Common myeloid progenitor, CD34-positive (primary cell): ENCODE measurements around the gene CEP70.
A peak's percentile ranks its signal among the peaks of the same experiment; 100 is the strongest.

Experiments
- CTCF ChIA-PET: fragments of 350-600 bp; sonication (Branson Sonifier 250); formaldehyde crosslinking; loops from one replicate; lab custom pipeline; 2021; ENCODE audit warnings: antibody characterized with exemption; lab: Charles Lee
- POLR2A ChIA-PET: fragments of 350-600 bp; sonication (Branson Sonifier 250); formaldehyde crosslinking; loops from one replicate; lab custom pipeline; 2021; ENCODE audit warnings: antibody characterized with exemption; lab: Charles Lee
- DNase-seq, 3 donors: peaks; one replicate each; pipeline versions ENCODE4 v3.0.0 to v3.0.0-alpha.2; 2013
- H3K27ac ChIP-seq, 2 experiments: 1 replicate in 1 of 2; 2 replicates in 1 of 2; pipeline ENCODE4 v1.7.0; 2013; ENCODE audit warnings: inconsistent platforms in 2 of 2, low read length in 2 of 2, mild to moderate bottlenecking in 2 of 2, low read depth in 1 of 2, moderate library complexity in 1 of 2; ENCODE audit not compliant: severe bottlenecking in 2 of 2, insufficient read depth in 1 of 2, poor library complexity in 1 of 2
- H3K27me3 ChIP-seq, 5 experiments: replicated peaks in 2 of 5; 1 replicate in 3 of 5; 2 replicates in 2 of 5; pipeline versions ENCODE4 v1.6.1 to v1.7.0; 2013; ENCODE audit warnings: low read length in 4 of 5, mild to moderate bottlenecking in 2 of 5, moderate library complexity in 2 of 5, inconsistent platforms in 1 of 5; ENCODE audit not compliant: insufficient read depth in 5 of 5, control insufficient read depth in 4 of 5
- H3K36me3 ChIP-seq, 4 experiments: 1 replicate in 2 of 4; 2 replicates in 2 of 4; pipeline versions ENCODE4 v1.6.1 to v1.7.0; 2013; ENCODE audit warnings: low read length in 3 of 4, control low read depth in 1 of 4, mild to moderate bottlenecking in 1 of 4; ENCODE audit not compliant: control insufficient read depth in 4 of 4, insufficient read depth in 4 of 4
- H3K4me1 ChIP-seq, 4 experiments: 1 replicate in 3 of 4; 2 replicates in 1 of 4; pipeline versions ENCODE4 v1.6.1 to v1.7.1; 2013; ENCODE audit warnings: low read length in 3 of 4, mild to moderate bottlenecking in 3 of 4, control low read depth in 1 of 4, inconsistent platforms in 1 of 4, moderate library complexity in 1 of 4; ENCODE audit not compliant: control insufficient read depth in 4 of 4, insufficient read depth in 4 of 4; ENCODE audit errors: control extremely low read depth in 1 of 4
- H3K4me3 ChIP-seq, 7 experiments: 1 replicate in 4 of 7; 2 replicates in 3 of 7; pipeline versions ENCODE4 v1.5.1 to v1.7.0; 2013; ENCODE audit warnings: mild to moderate bottlenecking in 7 of 7, low read length in 6 of 7, moderate library complexity in 6 of 7, inconsistent platforms in 2 of 7, low read depth in 2 of 7, control low read depth in 1 of 7; ENCODE audit not compliant: insufficient read depth in 4 of 7, control insufficient read depth in 1 of 7; ENCODE audit errors: extremely low read depth in 1 of 7
- H3K9me3 ChIP-seq, 5 experiments: 1 replicate in 4 of 5; 2 replicates in 1 of 5; pipeline versions ENCODE4 v1.6.1 to v1.7.1; 2013; ENCODE audit warnings: low read length in 4 of 5, mild to moderate bottlenecking in 2 of 5, inconsistent platforms in 1 of 5, low read depth in 1 of 5, moderate library complexity in 1 of 5; ENCODE audit not compliant: control insufficient read depth in 4 of 5, insufficient read depth in 2 of 5; ENCODE audit errors: control extremely low read depth in 1 of 5
- WGBS: methylation state at CpG from one replicate; pipeline ENCODE4 v1.1.5; 2013; ENCODE audit not compliant: insufficient coverage; 5-methylcytosine and 5-hydroxymethylcytosine counted together

CEP70 gene

DNA sequence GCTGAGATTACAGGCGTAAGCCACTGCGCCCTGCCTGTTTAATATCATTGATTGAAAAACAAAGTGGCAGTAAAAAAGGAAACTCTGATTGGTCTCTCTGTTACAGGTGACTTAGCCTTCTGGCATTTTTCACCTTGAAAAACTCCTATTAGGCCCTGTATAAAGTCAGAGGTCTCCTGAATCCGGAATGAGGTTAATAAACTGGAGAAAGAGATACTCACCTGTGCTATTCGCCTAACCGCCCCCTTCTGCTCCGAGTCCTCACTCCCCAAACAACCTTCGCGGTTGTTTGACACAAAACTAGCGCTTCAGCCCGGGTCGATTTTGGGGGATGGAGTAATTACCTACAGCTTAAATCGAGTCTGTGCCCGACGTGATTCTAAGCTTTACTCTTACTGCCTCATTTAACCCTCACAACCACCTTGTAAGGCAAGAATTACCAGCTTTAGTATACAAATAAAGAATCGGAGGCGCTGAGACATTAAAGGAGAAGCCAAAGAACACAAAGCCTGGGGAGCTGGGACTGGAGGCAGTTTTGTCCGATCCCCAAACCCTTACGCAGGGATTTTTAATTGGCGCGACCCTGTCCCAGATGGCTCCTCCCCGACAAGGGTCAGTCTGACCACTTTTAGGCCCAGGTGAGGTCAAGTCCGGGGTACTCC, 441 bp downstream of the CEP70 start:
- H3K4me3 ChIP-seq, result peak overlapping the region; percentile 63 to 97 (median 90)
- 7% methylated on average over 21 of the region's 22 CpGs for WGBS
- H3K9me3 ChIP-seq, result peaks cover 0 to 5% (median 0%) of the 10 kb centered on the region in 5 experiments
- H3K36me3 ChIP-seq, result peaks cover 0 to 11% (median 2%) of the 10 kb centered on the region in 4 experiments
- POLR2A ChIA-PET, result interaction anchor here (0.6 to 2.2 kb wide), 3 partner anchors 15 to 322 kb away, joined by 3 to 11 read pairs (median 8); partner anchors contain the start of gene FAIM
- peak overlapping the region; percentile 87 to 94 for H3K27ac ChIP-seq
- no peaks in the 10 kb centered on the region for H3K27me3 ChIP-seq
- H3K4me1 ChIP-seq, result peaks cover 3 to 37% (median 21%) of the 10 kb centered on the region in 4 experiments
- CTCF ChIA-PET, result interaction anchor here (0.5 to 5.6 kb wide), 17 partner anchors 9 to 340 kb away, joined by 3 to 92 read pairs (median 5); partner anchors contain the start of gene FAIM
- DNase-seq, result peak in 1 of 3 donors; percentile 22

- H3K27ac ChIP-seq, result no peak overlapping the region
- peaks cover 0 to 2% (median 0%) of the 10 kb centered on the region in 5 experiments for H3K9me3 ChIP-seq
- no peak for DNase-seq
- peaks cover 3 to 37% (median 21%) of the 10 kb centered on the region in 4 experiments for H3K4me1 ChIP-seq
- ChIA-PET CTCF (interaction anchor here (1.0 to 5.6 kb wide), 6 partner anchors 10 to 342 kb away, joined by 3 to 92 read pairs (median 3); no protein-coding TSS in a partner anchor), POLR2A (interaction anchor here (0.9 kb wide), 1 partner anchor 28 kb away, joined by 3 read pairs; no protein-coding TSS in a partner anchor)
- no peaks in the 10 kb centered on the region for H3K27me3 ChIP-seq
- WGBS, result no CpG with 5 or more reads among the region's 1 CpG
- H3K36me3 ChIP-seq, result peaks cover 0 to 16% (median 5%) of the 10 kb centered on the region in 4 experiments
- H3K4me3 ChIP-seq, result no peak overlapping the region
These were observed 2.7 kb downstream of the CEP70 start for GRCh38 chr3:138591392-138591791.

DNA sequence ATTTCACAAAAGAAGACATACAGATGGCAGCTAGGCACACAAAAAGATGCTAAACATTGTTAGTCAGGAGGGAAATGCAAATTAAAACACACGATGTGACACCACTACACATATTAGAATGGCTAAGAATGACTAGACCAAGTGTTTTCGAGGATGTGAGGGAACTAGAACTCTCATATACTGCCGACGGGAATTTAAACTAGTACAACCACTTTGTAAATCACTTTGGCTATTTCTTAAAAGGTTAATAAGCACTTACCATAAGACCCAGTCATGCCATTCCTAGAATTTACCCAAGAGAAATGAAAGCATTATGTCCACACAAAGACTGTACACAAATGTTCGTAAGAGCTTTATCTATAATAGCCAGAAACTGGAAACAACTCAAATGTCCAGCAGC, 5.6 kb downstream of the CEP70 start:
- peaks cover 0 to 3% (median 0%) of the 10 kb centered on the region in 5 experiments for H3K9me3 ChIP-seq
- H3K36me3 ChIP-seq, result peaks cover 0 to 23% (median 7%) of the 10 kb centered on the region in 4 experiments
- H3K4me3 ChIP-seq, result no peak overlapping the region
- ChIA-PET CTCF (interaction anchor here (0.6 kb wide), 1 partner anchor 62 kb away, joined by 3 read pairs; no protein-coding TSS in a partner anchor), POLR2A (no interaction called here)
- DNase-seq, result no peak
- H3K27me3 ChIP-seq, result no peaks in the 10 kb centered on the region
- WGBS, result 93% methylated on average over 2 of the region's 5 CpGs
- no peak overlapping the region for H3K27ac ChIP-seq
- H3K4me1 ChIP-seq, result peaks cover 0 to 16% (median 2%) of the 10 kb centered on the region in 4 experiments

DNA sequence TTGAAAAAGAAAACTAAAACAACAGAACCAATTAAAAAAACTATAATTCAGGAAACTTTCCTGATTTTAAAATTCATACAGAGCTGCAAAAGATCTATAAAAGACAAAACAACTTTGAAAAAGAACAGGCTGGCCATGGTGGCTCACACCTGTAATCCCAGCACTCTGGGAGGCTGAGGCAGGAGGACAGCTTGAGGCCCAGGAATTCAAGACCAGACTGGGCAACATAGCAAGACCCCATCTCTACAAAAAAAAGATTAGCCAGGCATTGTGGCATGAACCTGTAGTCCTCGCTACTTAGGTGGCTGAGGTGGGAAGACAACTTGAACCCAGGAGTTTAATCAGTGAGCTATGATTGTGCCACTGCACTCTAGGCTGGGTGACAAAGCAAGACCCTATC, 6.7 kb downstream of the CEP70 start:
- Histone ChIP-seq H3K27me3 (no peaks in the 10 kb centered on the region), H3K9me3 (peaks cover 0 to 3% (median 0%) of the 10 kb centered on the region in 5 experiments), H3K36me3 (peaks cover 0 to 26% (median 7%) of the 10 kb centered on the region in 4 experiments), H3K4me3 (no peak overlapping the region), H3K4me1 (peaks cover 0 to 5% (median 0%) of the 10 kb centered on the region in 4 experiments), H3K27ac (no peak overlapping the region)
- no peak for DNase-seq
- ChIA-PET CTCF (interaction anchor here (0.9 kb wide), 2 partner anchors 328 to 329 kb away, joined by 3 read pairs; no protein-coding TSS in a partner anchor), POLR2A (interaction anchor here (0.5 kb wide), 1 partner anchor 34 kb away, joined by 4 read pairs; no protein-coding TSS in a partner anchor)
- no CpG with 5 or more reads among the region's 1 CpG for WGBS

DNA sequence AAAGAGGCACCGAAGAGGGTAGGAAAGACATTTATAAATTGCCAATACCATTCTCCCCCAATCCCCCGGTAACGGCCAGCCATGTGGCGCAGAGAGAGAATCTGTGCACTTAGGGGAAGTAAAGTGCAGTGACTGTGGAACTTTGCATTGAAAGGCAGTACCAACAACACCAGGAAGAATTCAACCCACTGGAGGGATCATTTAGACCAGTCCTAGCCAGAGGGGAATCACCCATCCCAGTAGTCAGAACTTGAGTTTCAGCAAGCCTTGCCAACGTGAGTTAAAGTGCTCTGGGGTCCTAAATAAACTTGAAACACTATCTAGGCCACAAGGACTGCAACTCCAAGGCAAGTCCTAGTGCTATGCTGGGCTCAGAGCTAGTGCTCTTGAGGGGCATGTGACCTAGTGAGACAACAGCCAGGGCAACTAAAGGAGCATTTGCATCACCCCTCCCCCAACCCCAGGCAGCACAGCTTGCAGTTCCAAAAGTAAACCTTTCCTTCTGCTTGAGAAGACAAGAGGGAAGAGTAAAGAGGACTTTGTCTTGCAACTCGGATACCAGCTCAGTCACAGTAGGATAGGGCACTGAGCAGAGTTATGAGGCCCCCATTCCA, 15.0 kb downstream of the CEP70 start:
- CTCF ChIA-PET, result interaction anchor here (1.1 to 1.8 kb wide), 2 partner anchors 20 to 100 kb away, joined by 3 to 4 read pairs; no protein-coding TSS in a partner anchor
- H3K4me1 ChIP-seq, result no peaks in the 10 kb centered on the region
- no peak overlapping the region for H3K27ac ChIP-seq
- peaks cover 0 to 12% (median 3%) of the 10 kb centered on the region in 4 experiments for H3K36me3 ChIP-seq
- H3K27me3 ChIP-seq, result no peaks in the 10 kb centered on the region
- 95% methylated on average over 2 of the region's 6 CpGs for WGBS
- H3K4me3 ChIP-seq, result no peak overlapping the region
- peak in 1 of 3 donors; percentile 21 for DNase-seq
- POLR2A ChIA-PET, result no interaction called here
- peaks cover 0 to 10% (median 5%) of the 10 kb centered on the region in 5 experiments for H3K9me3 ChIP-seq

- Histone ChIP-seq H3K9me3 (peaks cover 0 to 16% (median 9%) of the 10 kb centered on the region in 5 experiments), H3K27me3 (no peaks in the 10 kb centered on the region), H3K4me3 (peak overlapping the region in 1 of 7 experiments; percentile 5), H3K27ac (no peak overlapping the region), H3K36me3 (peaks cover 0 to 16% (median 6%) of the 10 kb centered on the region in 4 experiments), H3K4me1 (no peaks in the 10 kb centered on the region)
- CTCF ChIA-PET, result no interaction called here
- POLR2A ChIA-PET, result no interaction called here
- DNase-seq, result peak in 2 of 3 donors; percentile 57 to 73
- 50% methylated on average over 1 of the region's 4 CpGs for WGBS
These were observed 15.9 kb downstream of the CEP70 start for GRCh38 chr3:138578141-138578540.
